DMS79 treated with DMSO at 0.1 percent for 48 hours (cell line): Measurements from ENCODE around the gene GRIK2.

ENCODE experiments used
- DNase-seq: peaks from one replicate; lab custom pipeline; 2025; lab: John Stamatoyannopoulos, UW

The GRIK2 gene

GRCh38 chr6:101879782-101880181, 486.3 kb downstream of the GRIK2 start:
- DNase-seq = no peak

DNA sequence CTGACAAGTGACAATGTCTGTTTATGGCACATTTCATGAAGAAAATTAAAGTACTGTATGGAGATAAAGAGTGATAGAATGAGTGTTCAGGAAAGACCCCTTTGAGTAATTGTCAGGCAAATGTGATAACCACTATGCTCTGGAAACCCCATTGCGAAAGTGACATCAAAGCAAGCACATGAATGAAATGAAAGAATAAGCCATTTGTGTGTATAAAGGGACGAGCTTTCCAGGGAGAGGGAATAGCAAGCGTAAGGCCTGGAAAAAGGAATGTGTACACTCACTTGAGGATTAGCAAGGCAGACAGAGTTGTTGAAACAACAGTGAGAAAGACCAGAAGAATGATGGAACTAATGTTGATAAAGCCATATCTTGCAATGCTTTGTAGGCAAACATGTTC, 490.0 kb downstream of the GRIK2 start:
- DNase-seq = no peak

GRCh38 chr6:101887532-101887931, 494.0 kb downstream of the GRIK2 start:
- no peak for DNase-seq

- DNase-seq = no peak
Measured at GRCh38 chr6:101907356-101908217, 514.1 kb downstream of the GRIK2 start.

GRCh38 chr6:101909366-101909765, 515.9 kb downstream of the GRIK2 start:
- DNase-seq = no peak

DNA sequence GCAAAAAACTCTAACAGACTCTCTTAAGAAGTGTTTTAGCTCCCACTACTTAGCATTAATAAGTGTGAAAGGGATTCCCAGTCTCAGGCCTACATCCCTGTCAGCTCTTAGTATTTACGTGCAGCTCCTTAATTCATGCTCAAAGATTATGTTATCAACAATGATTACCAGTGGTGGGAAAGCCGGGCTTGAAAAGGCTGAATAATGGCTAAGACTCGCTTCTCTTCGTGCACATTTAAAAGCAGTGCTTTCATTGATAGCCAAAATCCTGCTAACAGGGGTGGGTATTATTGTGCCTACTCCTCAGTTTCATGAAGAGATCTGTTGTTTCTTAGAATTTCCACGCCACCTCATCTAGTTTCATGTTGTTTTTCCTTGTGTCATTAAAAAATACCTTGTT, 518.8 kb downstream of the GRIK2 start:
- no peak for DNase-seq

GRCh38 chr6:101918471-101918870, 525.0 kb downstream of the GRIK2 start:
- DNase-seq = no peak

- DNase-seq = no peak
Measured at GRCh38 chr6:101921829-101922450, 528.4 kb downstream of the GRIK2 start.

- no peak for DNase-seq
Measured at GRCh38 chr6:101926149-101926925, 532.8 kb downstream of the GRIK2 start.

GRCh38 chr6:101931766-101932165, 538.3 kb downstream of the GRIK2 start:
- no peak for DNase-seq

GRCh38 chr6:101932704-101933103, 539.2 kb downstream of the GRIK2 start:
- DNase-seq = no peak

- no peak for DNase-seq
Measured at GRCh38 chr6:101935732-101936131, 542.2 kb downstream of the GRIK2 start.

DNA sequence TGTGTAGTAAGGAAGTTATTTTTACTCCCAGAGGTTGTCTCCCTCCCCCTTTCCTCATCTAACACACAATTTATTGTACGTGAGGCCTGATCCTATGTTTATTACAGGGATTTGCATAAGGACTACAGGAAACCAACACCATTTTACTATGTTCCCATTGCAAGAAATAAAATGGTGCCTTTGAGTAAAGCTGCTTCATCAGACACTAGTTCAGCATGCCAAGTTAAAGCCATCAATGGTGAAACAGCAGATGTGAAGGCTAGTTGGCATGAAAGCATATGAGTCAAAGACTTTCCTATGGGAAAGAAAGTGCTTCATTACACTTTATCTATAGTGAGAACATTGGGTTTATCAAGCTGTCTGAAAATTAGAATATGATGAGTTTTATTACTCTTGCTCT, 543.0 kb downstream of the GRIK2 start:
- DNase-seq = no peak

DNA sequence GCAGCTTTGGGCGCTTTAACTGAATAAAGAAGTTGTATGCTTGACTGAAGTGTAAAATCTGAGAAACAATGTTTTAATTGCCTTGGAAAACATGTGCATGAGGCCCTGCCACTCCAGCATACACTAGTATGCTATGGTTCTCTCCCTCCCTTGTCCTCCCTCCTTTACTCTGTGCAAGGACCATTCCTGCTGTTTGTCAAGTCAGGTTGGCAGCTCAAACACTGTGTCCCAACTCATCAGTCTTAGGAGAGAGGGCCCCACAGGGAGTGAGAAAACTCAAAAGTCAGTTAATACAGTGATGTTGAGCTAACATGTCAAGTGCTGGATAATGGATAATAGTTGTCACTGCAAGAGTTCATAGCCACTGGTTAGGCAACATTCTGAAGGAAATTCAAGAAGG, 543.6 kb downstream of the GRIK2 start:
- no peak for DNase-seq

- DNase-seq = no peak
Measured at GRCh38 chr6:101940391-101940790, 546.9 kb downstream of the GRIK2 start.

GRCh38 chr6:101956961-101957360, 563.5 kb downstream of the GRIK2 start:
- DNase-seq = no peak

DNA sequence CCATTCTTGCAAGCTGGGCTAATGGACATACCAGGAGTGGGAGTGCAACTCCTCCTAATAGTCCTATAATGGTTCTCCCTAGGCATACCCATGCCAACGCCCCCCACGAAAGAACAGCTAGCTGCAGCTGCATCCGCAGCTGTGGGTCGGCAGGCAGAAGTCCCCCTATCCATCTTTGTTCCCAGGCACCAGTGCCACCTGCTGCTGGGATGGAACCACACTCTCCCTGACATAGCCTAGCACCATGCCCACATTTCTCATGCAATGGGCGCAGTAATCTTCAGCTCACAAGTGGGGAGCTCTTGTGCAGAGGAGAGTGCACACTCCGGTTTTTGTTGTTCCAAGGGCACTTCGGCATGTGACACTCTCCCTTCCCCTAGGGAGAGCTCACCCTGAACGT, 567.8 kb downstream of the GRIK2 start:
- no peak for DNase-seq

DNA sequence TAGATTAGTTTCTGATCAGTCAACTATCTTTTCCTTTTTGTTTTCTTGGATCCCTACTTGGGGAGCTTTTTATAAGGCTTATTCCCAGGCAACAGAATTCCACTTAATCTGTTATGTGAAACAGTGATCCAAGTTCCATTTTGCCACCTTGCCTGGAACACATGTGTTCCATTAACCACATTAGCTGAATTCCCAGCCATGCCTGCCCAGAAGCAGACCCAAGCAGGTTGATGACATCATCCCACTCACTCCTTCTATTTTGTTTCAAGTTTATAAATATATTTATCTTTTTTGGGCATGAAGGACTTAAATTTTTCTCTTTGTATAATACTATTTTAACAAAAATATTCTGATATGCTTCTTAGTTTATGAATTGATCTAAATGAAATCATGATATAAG, 587.4 kb downstream of the GRIK2 start:
- no peak for DNase-seq

- DNase-seq = no peak
Measured at GRCh38 chr6:101986476-101986875, 593.0 kb downstream of the GRIK2 start.

- DNase-seq = no peak
Measured at GRCh38 chr6:101992286-101992685, 598.8 kb downstream of the GRIK2 start.

DNA sequence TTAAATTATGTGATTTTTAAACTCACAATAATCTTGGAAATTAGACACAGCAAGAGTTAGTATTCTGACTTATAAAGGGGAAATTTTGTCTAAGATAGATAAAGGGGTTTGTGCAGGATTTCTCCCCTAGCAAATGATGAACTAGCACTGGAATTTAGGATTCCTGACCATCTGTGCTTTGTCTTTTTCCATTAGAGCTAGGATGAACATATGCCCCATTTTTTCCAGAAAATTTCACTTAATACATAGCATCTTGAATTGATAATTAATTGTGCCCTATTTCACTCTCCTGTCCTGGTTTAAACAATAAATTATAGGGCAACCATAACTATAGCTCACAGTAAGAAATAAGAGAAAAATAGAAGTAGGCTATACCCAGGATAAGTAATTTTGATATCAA, 601.0 kb downstream of the GRIK2 start:
- no peak for DNase-seq

DNA sequence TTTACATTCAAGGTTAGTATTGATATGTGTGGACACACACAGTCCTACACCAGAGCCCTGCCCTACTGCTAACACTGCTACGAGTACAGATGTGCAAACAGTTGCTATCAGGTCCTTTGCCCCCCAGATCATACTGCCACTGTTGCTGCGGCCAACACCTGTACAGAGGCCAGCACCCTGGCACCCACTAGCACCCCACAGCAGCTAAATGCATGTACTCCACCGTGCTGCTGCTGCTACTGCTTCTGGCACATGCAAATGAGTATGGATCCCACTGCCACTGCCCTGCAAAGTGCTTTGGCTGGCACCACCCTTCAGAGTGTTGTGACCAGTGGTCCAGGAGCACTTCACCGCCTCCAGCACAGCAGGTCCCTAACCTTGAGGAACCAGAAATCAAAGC, 621.9 kb downstream of the GRIK2 start:
- no peak for DNase-seq

DNA sequence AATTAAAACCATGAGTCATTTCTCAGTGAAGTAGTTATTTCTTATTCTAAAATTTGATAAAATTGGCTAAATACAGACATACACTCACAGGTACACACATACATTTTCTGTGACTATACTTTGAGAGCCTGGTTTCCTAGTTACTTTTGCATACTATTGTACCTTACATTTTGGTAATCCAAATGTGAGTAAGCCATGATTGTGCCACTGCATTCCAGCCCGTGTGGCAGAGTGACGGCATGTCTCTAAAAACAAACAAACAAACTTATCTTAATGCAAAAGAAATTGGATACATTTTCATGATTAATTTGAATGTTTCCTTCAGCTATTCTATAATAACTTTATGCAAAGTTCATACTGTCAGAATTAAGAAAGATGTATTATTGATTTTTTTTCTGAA, 628.8 kb downstream of the GRIK2 start:
- DNase-seq = no peak
